Putamen (tissue), 1 donor: Measurements from ENCODE around the gene ESR2.
"Not testable (repeated sequence)": the region's sequence is repeated elsewhere in the genome, so short reads cannot be mapped to it uniquely, and the experiment has no call there.

Experiments used
- DNase-seq: peaks from one replicate; pipeline ENCODE4 v3.0.0-alpha.2; 2016; ENCODE audit warnings: low spot score

Gene ESR2

DNA sequence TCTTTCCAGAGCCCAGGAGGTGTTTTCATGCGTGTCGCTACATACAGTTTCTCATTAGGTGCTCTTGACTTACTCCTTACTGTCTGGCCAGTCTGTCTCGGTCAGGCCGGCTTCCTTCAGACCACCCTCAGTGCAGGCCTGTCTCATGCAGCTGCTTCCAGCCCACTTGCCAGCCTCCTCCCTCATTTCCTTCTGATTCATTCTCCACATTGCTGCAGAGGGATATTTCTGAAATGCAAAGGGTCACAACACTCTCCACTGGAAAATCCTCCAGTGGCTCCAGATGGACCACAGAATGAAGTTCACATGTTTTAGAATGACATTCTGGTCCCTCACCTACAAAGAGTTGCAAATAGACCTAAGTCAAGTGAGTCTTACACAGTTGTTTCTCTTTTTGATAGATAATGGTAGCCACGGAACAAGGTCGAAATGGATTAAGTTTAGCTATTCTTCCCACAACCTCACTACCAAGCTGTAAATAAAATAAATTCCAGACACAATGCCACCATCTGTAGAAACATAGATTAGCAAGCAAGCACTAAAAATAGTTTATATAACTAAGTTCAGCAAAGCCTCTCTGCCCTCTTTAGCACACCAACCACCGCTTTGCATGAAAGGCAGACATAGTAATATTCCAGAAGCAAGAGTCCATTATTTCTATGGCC lies 146.9 kb downstream of the ESR2 start:
- no peak for DNase-seq

- DNase-seq = no peak
Measured at GRCh38 chr14:64137657-64138290, 156.4 kb downstream of the ESR2 start.

DNA sequence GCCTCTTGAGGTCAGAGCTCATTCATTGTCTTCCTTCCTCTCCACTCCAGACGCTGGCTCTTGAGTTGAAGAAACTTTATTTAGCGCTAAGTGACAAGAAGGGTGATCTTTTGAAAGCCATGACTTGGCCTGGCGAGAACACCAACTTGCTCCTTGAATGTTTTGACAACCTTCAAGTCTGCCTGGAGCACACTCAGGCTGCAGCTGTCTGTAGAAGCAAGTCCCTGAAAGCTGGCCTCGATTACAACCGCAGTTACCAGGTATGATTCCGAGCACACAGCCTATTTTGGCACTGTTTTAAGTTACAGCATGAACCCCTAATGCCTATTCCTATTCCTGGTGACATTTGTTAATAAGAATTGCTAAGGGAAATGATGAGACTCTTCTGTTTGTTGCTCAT lies 167.6 kb downstream of the ESR2 start:
- DNase-seq = no peak

DNA sequence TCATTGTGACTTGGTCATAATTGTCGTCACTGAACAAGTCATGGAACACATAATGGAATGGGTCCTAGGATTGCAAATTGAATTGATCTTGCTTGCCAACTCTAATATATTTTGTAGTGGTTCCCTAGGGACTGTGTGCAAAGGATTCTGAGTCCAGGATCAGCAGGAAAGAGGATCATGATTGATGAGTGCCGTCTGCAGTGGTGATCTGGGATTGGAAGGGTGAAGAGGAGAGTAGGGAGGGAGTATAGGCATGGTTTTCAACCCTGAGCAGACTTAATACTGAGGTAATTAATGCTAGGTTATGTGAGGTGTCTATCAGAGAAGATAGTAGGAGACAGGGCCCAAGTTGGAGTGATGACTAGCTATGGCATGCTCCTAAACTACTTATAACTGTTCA lies 168.9 kb downstream of the ESR2 start:
- DNase-seq = no peak

DNA sequence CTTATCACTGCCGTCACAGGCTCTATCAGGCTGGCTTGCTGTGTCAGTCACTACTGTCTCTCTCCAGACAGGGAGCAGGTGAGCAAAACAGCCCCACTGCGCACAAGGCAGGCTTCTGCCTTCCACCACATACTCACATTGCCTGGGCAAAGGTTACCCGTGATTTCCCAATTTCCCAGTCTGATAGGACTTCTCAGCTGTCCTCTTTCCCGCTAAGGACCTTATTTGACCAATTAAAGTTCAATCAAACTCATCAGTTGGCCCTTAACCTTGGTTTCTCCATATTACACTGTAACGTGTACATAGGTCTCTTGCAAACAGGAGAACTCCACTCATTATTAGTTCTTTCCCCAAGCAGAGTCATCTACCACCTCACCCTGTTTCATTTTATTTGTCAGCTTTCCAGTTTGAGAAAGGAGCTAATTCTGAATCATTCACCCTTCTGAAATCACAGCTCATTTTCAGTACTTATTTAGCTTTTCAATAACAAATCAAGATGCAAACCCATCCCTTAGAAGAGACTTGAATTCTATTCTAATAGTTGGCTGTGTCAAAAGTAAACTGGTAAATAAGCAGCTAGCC lies 170.8 kb downstream of the ESR2 start:
- DNase-seq = no peak

- DNase-seq = no peak
Measured at GRCh38 chr14:64119980-64120379, 174.2 kb downstream of the ESR2 start.

GRCh38 chr14:64119500-64119899 lies 174.7 kb downstream of the ESR2 start:
- DNase-seq = no peak

GRCh38 chr14:64118892-64119291 lies 175.3 kb downstream of the ESR2 start:
- no peak for DNase-seq

GRCh38 chr14:64118403-64118742 lies 175.8 kb downstream of the ESR2 start:
- not testable (repeated sequence) for DNase-seq

- no peak for DNase-seq
Measured at GRCh38 chr14:64117671-64118402, 176.3 kb downstream of the ESR2 start.

DNA sequence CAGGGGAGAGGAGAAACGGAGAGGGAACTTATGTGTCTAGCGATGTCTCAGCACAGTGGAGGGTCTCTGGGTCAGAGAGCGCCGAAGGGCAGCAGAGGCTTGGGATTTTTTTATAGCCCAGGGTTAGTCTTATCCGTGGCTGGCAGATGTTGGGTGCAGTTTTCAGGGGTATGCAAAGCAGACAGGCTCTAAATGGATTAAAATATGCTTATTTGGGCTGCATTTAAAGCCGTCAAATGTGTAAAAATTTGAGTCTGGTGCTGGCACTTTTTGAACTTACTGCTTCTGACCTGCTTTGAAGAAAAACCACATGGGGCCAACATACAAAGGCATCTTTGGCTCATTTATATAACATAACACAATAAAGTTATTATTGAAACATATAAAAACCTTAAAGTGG lies 178.8 kb downstream of the ESR2 start:
- no peak for DNase-seq

GRCh38 chr14:64114796-64115195 lies 179.4 kb downstream of the ESR2 start:
- DNase-seq = no peak

DNA sequence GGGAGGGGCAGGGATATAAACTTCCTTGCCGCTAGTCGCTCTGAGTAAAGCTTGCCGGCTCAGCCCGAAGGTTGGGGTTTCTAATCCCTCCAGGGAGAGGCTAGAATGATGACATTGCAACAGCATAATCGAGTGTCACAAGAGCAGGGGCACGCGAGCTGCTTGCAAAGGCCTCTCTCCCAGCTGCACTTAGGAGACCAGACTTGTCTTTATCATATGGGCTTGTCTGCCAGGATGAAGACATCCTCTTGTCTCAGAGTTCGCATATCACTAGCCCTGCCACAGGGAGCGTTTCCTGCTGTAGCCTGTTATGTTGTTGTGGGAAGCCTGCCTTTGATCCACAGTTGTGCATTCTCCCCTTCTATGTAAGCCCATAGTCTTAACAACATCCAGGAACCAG lies 180.0 kb downstream of the ESR2 start:
- no peak for DNase-seq

GRCh38 chr14:64112867-64113678 lies 181.1 kb downstream of the ESR2 start:
- no peak for DNase-seq

DNA sequence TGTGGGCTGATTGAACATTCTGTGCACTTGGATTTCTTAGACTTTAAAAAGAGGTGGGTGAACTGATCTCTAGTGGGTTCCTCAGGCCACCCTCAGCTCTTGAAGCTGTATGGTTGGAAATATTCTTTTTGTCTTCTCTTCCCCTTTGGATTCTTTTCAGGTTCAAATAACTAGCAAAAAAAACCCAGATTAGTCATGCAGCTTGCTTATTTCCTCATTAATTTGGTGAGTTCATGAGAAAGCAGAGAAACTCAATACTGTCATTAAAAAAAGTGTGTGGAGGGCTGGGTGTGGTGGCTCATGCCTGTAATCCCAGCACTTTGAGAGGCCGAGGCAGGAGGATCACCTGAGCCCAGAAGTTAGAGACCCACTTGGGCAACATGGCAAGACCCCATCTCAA lies 183.4 kb downstream of the ESR2 start:
- no peak for DNase-seq

GRCh38 chr14:64109819-64110554 lies 184.2 kb downstream of the ESR2 start:
- DNase-seq = no peak

- DNase-seq = no peak
Measured at GRCh38 chr14:64107438-64107837, 186.7 kb downstream of the ESR2 start.

- no peak for DNase-seq
Measured at GRCh38 chr14:64098120-64098519, 196.1 kb downstream of the ESR2 start.

- DNase-seq = no peak
Measured at GRCh38 chr14:64095620-64096019, 198.6 kb downstream of the ESR2 start.

GRCh38 chr14:64092940-64093339 lies 201.2 kb downstream of the ESR2 start:
- no peak for DNase-seq

- no peak for DNase-seq
Measured at GRCh38 chr14:64092338-64092737, 201.8 kb downstream of the ESR2 start.

GRCh38 chr14:64091217-64091616 lies 203.0 kb downstream of the ESR2 start:
- no peak for DNase-seq
